Hematopoietic multipotent progenitor cell treated with erythropoietin and hydrocortisone succinate and interleukin-3 and kit ligand, for 4 days (in vitro differentiated cells): ENCODE data around the gene GNB1.
A peak's percentile ranks its signal among the peaks of the same experiment; 100 is the strongest.

Source experiments
- DNase-seq: peaks from one replicate; pipeline ENCODE4 v3.0.0-alpha.2; 2015

GNB1 gene

GRCh38 chr1:1779691-1780597 lies 110.9 kb downstream of the GNB1 start:
- peak; percentile 93 for DNase-seq

GRCh38 chr1:1779320-1779675 lies 111.6 kb downstream of the GNB1 start:
- no peak for DNase-seq

DNA sequence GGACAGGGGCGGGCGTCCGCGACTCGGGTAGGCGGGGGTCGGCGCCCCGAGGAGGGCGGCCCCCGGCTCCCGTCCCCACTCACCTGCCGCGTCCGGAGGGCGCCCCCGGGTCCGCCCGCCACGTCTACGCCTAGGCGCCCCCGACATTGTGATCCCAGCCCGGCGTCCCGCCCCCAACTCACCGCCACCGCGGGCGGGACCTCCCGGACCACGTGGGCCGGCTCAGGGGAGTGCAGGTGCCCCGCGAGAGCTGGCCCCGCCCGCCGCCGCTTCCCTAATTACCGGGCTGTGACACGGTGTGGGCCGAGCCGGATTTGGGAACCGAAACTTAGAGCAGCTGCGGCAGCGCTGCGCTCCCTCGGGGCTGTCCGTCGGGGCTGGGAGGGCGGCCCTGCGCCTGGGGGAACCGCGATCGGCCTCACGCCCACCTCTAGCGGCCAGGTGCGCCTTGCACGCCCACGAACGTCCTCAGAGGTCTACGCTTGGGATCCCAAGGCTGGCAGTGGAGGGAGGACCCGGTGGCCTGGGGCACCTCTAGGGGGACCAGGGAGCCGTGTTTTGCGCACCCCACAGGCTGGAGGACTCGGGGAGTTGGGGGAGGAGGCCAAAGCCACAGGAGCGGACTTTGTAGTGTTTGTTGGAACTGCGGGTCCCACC lies 112.1 kb downstream of the GNB1 start:
- peak; percentile 81 for DNase-seq

GRCh38 chr1:1777950-1778662 lies 112.8 kb downstream of the GNB1 start, which contains the start of gene NADK:
Gene NADK, minus strand, starts transcription at chr1:1778470. Its CDS starts 13,064 bp downstream, at chr1:1765406.
- DNase-seq: peak; percentile 86

DNA sequence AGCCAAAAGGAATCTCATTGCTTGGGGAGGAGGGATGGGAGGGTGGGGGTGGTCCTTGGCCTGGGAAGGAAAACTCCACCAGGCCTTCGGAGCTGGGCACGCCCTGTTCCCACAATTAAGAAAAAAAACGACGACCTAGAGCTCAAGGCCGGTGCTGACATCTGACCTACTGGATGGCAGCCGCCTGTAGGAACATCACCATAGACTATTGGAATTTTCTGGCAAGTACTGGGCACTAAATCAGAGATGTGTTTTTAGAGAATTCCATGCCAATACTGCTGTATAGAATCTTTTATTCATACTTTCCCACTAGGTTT lies 113.3 kb downstream of the GNB1 start:
- DNase-seq: peak; percentile 44

DNA sequence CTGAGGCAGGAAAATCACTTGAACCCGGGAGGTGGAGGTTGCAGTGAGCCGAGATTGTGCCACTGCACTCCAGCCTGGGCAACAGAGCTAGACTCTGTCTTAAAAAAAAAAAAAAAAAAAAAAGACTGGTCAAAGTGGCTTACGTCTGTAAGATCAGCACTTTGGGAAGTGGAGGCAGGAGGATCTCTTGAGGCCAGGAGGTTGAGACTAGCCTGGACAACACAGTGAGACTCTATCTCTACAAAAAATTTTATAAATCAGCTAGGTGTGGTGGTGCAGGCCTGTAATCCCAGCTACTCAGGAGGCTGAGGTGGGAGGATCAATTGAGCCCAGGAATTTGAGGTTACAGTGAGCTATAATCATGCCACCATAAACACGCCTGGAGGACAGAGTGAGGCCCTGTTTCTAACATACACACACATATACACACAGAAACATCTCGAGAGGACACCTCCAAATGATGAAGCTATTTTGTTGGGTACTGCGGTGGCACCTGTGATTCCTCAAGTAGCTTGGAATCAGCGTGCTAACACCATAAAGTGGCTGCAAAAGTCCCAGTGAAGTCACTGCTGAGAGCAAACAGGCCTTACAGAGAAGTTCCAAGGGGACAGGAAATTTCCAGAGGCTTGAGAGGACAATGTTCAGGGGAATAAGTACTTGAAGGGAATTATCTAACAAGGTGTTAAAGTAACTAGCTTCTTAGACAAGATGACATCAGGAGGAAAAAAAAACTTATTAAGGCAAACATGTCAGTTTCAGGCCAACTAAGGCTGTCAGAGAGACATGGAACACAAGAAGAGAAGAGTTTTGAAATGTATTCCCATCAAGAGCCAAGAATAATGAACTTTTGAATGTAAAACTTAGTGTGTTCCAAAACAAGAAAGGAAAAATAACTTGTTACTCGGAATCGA lies 114.0 kb downstream of the GNB1 start:
- no peak for DNase-seq

DNA sequence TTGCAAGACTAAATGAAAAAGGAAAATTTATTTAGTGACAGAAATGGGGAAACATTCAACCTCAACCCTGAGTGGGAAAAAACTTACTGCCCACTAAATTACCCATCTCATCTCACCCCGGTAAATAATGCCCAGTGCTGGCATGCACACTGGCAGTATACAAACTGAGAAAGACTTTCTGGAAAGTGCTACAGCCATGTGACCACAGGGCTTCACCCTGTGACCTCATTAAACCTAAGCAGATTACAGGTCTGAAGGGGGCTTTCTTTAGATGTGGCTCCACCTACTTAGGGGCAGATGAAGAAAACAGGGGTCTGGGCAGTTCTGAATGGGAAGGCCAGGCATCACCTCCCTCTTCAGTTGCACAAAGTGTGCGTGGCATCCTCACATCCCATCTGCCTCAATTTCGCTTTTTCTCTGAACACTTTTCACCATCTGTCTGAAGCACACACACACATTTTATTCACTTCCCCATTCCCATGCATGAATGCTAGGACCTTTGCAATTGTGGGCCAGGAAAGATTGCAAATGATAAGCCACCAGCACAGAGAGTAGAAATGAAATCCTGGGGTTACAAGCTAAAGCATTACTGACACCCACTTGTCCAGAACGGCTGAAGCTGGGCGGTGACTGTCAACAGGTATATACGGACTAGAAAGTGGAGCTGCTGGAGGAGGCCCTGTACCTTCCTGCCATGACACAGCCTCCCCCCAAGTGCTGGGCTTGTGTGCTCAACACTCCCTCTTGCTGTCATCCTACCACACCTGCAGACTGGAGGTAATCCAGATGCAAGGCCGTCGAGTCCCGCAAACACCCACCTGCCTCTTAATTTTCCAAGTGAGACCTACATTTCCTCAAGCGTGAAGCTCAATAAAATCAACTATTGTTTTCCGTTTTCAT lies 115.3 kb downstream of the GNB1 start:
- peak; percentile 61 for DNase-seq

DNA sequence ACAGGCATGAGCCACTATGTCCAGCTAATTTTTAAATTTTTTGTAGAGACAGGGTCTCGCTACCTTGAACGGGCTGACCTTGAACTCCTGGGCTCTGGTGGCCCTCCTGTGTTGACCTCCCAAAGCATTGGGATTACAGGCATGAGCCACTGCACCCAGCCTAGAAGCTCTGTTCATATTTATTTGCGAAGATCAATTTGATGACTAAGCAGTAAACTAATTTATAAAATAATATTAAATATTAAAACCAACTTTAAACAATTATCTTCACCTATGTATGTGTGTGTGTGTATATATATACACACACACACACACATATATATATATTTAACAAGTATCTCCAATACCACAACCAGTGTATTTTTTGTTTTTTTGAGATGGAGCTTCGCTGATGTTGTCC lies 117.0 kb downstream of the GNB1 start:
- DNase-seq: no peak

GRCh38 chr1:1771096-1771495 lies 119.8 kb downstream of the GNB1 start:
- no peak for DNase-seq

DNA sequence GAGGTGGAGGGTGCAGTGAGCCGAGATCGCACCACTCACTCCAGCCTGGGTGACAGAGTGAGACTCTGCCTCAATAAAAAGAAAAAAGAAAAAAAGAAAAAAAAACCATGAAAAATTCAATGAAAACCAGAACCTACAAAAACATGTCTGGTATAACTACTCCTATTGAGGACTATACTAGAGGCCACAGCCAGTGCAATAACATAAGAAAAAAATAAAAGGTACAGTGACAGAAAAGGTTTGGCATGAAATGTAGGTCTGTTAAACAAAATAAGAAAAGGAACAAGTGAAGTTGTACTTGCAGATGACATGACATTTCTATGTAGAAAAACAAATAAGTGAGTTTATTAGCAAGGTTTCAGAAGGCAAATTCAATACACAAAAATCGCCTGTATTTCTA lies 120.8 kb downstream of the GNB1 start:
- DNase-seq: no peak

DNA sequence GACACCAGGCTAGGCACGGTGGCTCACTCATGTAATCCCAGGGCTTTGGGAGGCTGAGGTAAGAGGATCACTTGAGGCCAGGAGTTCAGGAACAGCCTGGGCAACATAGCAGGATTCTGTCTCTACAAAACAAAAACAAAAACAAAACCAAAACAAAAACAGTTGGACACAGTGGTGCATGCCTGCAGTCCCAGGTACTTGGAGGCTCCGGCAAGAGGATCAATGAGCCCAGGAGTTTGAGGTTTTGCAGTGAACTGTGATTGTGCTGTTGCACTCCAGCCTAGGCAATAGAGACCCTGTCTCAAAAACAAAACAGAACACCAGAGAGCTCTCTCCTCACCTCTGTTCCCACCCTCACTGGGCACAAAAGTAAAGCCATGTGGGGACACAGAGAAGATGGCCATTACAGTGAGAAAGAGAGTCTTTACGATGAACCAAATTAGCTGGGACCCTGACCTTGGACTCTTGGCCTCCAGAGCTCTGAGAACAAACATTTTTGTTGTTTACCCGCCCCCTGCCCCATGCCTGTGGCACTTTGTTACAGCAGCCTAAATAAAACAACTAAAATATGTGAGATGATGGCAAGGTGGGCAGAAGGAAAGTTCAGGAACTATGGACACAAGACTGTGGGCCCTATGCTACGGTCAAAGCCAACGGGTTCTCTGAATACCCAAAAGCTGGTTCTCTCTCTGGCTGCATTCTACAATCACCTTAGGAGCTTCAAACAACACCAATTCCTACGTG lies 122.5 kb downstream of the GNB1 start:
- no peak for DNase-seq

- DNase-seq: no peak
These were observed 125.9 kb downstream of the GNB1 start for GRCh38 chr1:1764876-1765470.

DNA sequence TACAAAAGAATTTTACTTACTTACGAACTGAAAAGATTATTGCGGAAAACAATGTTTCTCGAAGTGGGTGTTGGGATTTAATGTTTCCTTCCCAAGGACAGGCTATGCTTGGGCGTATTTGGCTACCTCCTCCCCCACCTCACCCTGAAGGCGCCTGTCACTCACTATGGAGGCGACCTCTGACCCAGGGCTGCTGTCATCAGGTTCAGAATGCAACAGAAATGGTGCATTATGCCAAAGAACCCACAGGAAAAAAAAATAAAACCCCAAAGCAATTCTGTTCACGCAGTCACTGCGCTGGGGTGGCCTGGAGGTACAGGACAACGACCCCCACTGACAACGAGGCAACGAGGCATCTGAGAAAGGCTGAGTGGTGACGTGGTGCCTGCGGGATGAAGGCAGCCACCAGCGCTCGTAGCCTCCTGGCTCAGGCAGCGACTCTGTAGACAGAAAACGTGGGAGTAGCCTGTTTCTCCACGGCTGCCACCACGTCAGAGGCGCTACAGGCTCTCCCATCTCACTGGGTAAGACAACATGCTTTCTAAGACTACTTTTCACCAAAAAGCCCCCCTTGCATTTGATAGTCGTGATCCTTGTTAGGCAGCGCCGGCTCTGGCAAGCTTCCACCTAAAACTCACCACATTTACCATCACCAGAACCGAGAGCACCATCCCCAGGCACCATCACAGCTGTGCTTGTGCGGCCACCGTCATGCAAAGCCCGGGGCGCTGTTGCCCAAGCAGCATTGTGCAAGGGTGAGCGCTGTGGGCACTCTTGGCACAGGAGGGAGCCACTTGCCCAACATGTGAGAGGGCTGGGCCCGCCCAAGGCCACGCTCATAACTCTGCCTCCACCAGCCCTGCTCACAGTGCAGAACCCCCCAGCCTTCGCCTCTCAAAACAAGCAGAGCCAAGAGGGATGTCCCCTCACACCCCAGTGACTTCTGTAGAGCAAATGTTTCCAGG lies 126.9 kb downstream of the GNB1 start:
- DNase-seq: peak; percentile 84

DNA sequence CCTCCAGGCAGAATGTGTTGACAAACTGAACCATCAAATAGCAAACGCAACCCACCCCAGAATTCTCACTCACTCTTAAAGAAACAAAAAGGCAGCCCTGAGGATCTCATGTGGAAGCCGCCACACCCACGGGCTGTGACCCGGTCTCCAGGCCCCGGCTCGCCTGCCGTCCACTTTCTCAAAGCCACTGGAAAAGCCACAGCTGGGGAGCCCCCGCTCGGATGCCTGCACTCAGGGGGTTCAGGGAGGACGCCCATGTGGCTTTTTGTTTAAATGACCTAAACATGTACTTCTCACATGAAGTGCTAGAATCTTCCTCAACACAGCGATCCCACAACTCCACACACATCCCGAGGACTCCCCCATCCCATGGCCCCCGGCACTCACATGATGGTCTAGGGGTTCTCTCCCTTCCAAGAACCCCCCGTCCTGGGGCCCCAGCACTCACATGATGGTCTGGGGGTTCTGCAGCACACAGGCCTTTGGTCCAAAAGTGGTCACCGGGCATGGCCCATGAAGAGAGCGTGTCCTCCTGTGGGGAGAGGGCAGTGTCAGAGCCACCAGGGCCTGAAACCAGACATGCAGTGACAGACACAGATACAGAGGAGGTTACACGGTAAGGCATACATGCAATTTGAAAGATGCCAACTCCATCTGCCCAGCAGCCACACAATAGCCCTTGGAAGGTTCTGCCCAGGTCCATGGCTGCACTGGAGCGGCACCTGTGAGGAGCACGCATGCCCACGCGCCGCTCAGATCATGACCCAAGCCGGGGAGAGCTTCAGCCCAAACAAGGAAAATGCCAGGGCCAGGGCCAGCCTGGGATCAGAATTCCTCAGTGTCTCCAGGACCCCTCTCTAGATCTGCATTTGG lies 129.1 kb downstream of the GNB1 start:
- no peak for DNase-seq

- DNase-seq: no peak
These were observed 130.2 kb downstream of the GNB1 start for GRCh38 chr1:1760715-1761114.

GRCh38 chr1:1760345-1760650 lies 130.6 kb downstream of the GNB1 start:
- DNase-seq: no peak

DNA sequence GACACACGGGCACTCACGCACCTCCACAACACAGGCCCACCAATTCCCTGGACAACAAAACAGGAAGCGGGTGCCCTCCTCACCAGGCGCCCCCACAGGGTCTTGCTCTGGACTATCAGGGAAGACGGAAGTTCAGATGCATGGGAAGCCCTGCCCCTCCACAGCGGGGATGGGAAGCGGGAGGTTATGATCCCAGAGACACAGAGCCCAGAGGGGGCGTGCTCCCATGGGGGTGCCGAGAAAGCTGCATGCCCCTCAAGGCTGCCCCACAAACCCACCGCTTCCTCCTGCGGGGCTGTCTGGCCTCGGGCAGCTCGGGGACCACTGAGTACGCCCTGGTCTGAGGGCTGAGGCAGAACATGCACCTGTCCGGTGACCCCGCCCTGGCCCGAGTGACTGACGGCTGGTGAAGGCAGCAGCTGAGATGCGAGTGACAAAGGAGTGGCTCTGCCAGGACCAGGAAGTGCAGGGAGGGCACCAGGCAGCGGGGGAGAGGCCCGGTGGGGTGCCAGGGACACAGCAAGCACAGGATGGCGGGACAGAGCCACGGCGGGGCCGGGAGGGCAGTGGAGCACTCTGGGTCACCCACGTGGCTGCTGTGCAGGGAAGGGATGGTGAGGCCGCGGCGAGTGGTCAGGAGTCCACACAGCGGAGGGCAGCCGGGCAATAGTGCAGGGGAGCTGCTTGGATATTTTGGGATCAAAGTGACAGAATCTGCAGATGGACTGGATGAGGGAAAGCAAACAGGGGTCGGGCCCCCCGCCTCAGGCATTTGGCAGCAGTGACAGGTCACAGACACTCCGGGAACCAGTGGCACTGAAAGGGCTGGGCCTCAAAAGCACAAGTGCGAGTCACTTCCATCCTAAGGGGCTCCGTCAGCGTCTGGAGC lies 131.2 kb downstream of the GNB1 start:
- DNase-seq: no peak
